ENCODE measurements around the gene SMYD3.

DNA sequence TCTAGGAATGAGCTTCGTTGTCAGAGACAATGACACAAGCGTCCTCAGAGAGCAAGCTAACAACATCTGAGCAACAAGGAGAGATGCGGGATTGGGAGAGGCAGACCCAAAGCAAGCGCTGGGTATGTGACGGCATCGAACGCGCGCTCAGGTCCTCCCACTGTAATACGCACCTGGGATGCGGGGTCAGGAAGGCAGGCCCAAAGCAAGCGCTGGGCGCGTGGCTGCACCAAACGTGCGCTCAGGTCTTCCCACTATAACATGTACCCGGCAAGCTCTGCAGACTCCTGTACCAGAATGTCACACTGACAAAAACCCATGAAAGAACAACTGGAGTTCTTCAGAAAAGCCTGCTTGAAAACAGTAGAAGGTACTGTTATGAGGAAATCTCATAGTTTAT, 653.8 kb downstream of the SMYD3 start:
- TF ChIP-seq, protein P1, sequence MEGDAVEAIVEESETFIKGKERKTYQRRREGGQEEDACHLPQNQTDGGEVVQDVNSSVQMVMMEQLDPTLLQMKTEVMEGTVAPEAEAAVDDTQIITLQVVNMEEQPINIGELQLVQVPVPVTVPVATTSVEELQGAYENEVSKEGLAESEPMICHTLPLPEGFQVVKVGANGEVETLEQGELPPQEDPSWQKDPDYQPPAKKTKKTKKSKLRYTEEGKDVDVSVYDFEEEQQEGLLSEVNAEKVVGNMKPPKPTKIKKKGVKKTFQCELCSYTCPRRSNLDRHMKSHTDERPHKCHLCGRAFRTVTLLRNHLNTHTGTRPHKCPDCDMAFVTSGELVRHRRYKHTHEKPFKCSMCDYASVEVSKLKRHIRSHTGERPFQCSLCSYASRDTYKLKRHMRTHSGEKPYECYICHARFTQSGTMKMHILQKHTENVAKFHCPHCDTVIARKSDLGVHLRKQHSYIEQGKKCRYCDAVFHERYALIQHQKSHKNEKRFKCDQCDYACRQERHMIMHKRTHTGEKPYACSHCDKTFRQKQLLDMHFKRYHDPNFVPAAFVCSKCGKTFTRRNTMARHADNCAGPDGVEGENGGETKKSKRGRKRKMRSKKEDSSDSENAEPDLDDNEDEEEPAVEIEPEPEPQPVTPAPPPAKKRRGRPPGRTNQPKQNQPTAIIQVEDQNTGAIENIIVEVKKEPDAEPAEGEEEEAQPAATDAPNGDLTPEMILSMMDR (IDR thresholded peaks at IDR 0.05) = no peak
- no peak for TF ChIP-seq POLR2A (IDR thresholded peaks at IDR 0.05)
